Measurements from ENCODE around the gene MAP4K2. TPM values are rescaled to one million over a fixed set of nuclear protein-coding genes. Genes with fewer than 3 reads are reported as not detected.

MAP4K2 gene
- total and polyA plus RNA-seq, 2 of the 13 experiments (the other 11 are each of a cell fraction or from before 2014, with no cell fraction given) = 8.3 to 17.6 TPM

DNA sequence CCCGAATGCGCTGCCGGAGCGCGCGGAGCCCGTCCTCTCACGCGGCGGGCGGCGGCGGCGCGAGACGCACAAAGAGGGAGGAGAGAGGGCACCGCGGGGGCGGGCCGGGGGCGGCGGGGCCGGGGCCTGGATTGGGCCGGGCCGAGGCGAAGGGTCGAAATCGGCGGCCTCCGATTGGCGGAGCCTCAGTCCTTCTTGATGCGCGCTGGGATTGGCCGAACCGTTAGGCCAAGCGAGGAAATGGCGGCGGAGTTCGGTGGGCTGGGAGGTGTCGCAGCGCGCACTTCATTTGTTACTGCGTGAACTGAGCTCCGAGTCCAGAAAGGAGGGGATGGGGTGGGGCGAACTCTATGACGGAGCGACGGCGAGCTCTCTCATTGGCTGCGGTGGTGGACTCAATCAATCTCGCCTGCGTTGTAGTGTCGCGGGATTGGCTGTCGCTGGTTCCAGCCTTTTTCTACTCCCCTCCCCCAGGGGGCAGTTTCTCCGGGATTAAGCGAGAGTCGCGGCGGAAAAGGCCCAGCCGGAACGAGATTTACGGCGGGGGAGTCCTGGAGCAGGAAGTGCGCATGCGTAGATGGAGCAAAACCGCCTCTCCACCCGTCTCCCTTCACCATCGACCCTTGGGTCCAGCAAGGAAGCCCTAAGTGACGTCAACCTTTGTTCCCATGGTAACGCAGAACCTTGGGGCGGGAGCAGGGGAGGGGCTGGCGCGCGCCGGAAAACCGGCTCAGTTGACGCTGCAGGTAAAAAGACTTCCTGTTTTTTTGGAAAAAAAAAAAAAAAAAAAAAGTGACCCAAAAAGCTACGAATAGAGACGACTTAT lies 24.3 kb downstream of the MAP4K2 start, which contains the start of gene SF1 (continued):
- TF ChIP-seq ZNF430 (CRISPR knock-in tag; IDR thresholded peaks at IDR 0.05) (peak; percentile 44; the same call in 1 of the 2 replicates), ATF7 (IDR thresholded peaks at IDR 0.05) (peak; percentile 88), ATF7 (CRISPR knock-in tag; IDR thresholded peaks at IDR 0.05) (peak; percentile 74; the same call in 1 of the 2 replicates), TARDBP (CRISPR knock-in tag; IDR thresholded peaks at IDR 0.05) (peak; percentile 66), ZNF782 (CRISPR knock-in tag; IDR thresholded peaks at IDR 0.05; ENCODE audit: borderline replicate concordance) (no peak; the same call in 1 of the 2 replicates), SIN3A (IDR thresholded peaks at IDR 0.05; ENCODE audit: borderline replicate concordance, low read depth, low read length) (0 out of 2 replicates have a peak, but pooled peaks have one; percentile 28), CREM (IDR thresholded peaks at IDR 0.05) (peak; percentile 86), CREM (CRISPR knock-in tag; IDR thresholded peaks at IDR 0.05) (no peak), PTBP1 (IDR thresholded peaks at IDR 0.05; ENCODE audit: low read depth, low read length, poor library complexity, severe bottlenecking) (no peak), ATF2 (CRISPR knock-in tag; IDR thresholded peaks at IDR 0.05) (peak; percentile 85), HMG20B (CRISPR knock-in tag; conservative IDR thresholded peaks at IDR 0.05) (no peak), POLR2AphosphoS2 (IDR thresholded peaks at IDR 0.05; ENCODE audit: low read depth, low read length) (peak; percentile 72; the same call in 1 of the 2 replicates), RBAK (CRISPR knock-in tag; IDR thresholded peaks at IDR 0.05) (0 out of 2 replicates have a peak, but pooled peaks have one; percentile 22), ETV5 (CRISPR knock-in tag; IDR thresholded peaks at IDR 0.05; ENCODE audit: borderline replicate concordance) (0 out of 2 replicates have a peak, but pooled peaks have one; percentile 35), SMARCC2 (IDR thresholded peaks at IDR 0.05) (no peak), HCFC1 (IDR thresholded peaks at IDR 0.05; ENCODE audit: low read depth, low read length) (no peak; the same call in 1 of the 2 replicates), SNAPC2 (CRISPR knock-in tag; IDR thresholded peaks at IDR 0.05) (0 out of 2 replicates have a peak, but pooled peaks have one; percentile 10), MLX (CRISPR knock-in tag; IDR thresholded peaks at IDR 0.05) (0 out of 2 replicates have a peak, but pooled peaks have one; percentile 9), CENPT (CRISPR knock-in tag; IDR thresholded peaks at IDR 0.05; ENCODE audit: low read depth) (no peak), ZNF350 (CRISPR knock-in tag; IDR thresholded peaks at IDR 0.05; ENCODE audit: borderline replicate concordance, low read depth) (no peak), YEATS4 (CRISPR knock-in tag; IDR thresholded peaks at IDR 0.05; ENCODE audit: borderline replicate concordance) (peak; percentile 67; the same call in 1 of the 2 replicates), ZNF670 (CRISPR knock-in tag; IDR thresholded peaks at IDR 0.05; ENCODE audit: borderline replicate concordance) (no peak), ISL2 (CRISPR knock-in tag; IDR thresholded peaks at IDR 0.05) (0 out of 2 replicates have a peak, but pooled peaks have one; percentile 15)
- TF ChIP-seq, protein P1, sequence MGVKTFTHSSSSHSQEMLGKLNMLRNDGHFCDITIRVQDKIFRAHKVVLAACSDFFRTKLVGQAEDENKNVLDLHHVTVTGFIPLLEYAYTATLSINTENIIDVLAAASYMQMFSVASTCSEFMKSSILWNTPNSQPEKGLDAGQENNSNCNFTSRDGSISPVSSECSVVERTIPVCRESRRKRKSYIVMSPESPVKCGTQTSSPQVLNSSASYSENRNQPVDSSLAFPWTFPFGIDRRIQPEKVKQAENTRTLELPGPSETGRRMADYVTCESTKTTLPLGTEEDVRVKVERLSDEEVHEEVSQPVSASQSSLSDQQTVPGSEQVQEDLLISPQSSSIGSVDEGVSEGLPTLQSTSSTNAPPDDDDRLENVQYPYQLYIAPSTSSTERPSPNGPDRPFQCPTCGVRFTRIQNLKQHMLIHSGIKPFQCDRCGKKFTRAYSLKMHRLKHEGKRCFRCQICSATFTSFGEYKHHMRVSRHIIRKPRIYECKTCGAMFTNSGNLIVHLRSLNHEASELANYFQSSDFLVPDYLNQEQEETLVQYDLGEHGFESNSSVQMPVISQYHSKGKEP (CRISPR knock-in tag; IDR thresholded peaks at IDR 0.05) = no peak
